GM23338 (cell line): Measurements from ENCODE around the gene NDUFB2. TPM values are rescaled to one million over a fixed set of nuclear protein-coding genes. Genes with fewer than 3 reads are reported as not detected.

Experiments
- ATAC-seq: fragments of 200-7000 bp; cut with Tn5 transposase; 3 replicates; pipeline ENCODE4 v1.9.1; 2020
- DNase-seq: peaks from one replicate; pipeline ENCODE4 v3.0.0-alpha.2; 2015; ENCODE audit warnings: low spot score
- H2AFZ ChIP-seq: fragments of 200-600 bp; sonication (generic); 2 replicates; pipeline ENCODE4 v1.8.0; 2016; ENCODE audit warnings: antibody characterized with exemption, mild to moderate bottlenecking, moderate library complexity
- H3F3A ChIP-seq: fragments of 200-600 bp; sonication (generic); replicated peaks from 2 replicates; pipeline ENCODE4 v1.8.0; 2017; ENCODE audit warnings: antibody characterized with exemption, mixed run types, low read depth
- H3K27ac ChIP-seq: fragments of 200-600 bp; sonication (generic); 2 replicates; pipeline ENCODE4 v1.6.1; 2016; ENCODE audit warnings: low read depth
- H3K27me3 ChIP-seq: fragments of 200-600 bp; sonication (generic); 2 replicates; pipeline ENCODE4 v1.8.0; 2016; ENCODE audit warnings: mild to moderate bottlenecking, mixed run types, moderate library complexity; ENCODE audit not compliant: insufficient read depth
- H3K36me3 ChIP-seq: fragments of 200-600 bp; sonication (generic); 2 replicates; pipeline ENCODE4 v1.8.0; 2016; ENCODE audit warnings: mild to moderate bottlenecking; ENCODE audit not compliant: insufficient read depth
- H3K4me1 ChIP-seq: fragments of 200-600 bp; sonication (generic); 2 replicates; pipeline ENCODE4 v1.8.0; 2016; ENCODE audit warnings: mild to moderate bottlenecking, moderate library complexity; ENCODE audit not compliant: insufficient read depth
- H3K4me2 ChIP-seq: fragments of 200-600 bp; sonication (generic); 2 replicates; pipeline ENCODE4 v1.7.1; 2017; ENCODE audit warnings: mixed run types
- H3K4me3 ChIP-seq: fragments of 200-600 bp; sonication (generic); 2 replicates; pipeline ENCODE4 v1.6.1; 2016; ENCODE audit warnings: mixed run types
- H3K79me2 ChIP-seq: fragments of 200-600 bp; sonication (generic); replicated peaks from 2 replicates; pipeline ENCODE4 v1.8.0; 2017; ENCODE audit warnings: mild to moderate bottlenecking; ENCODE audit not compliant: insufficient read depth
- H3K9me2 ChIP-seq: fragments of 200-600 bp; sonication (generic); 2 replicates; pipeline ENCODE4 v1.8.0; 2017; ENCODE audit not compliant: insufficient read depth
- H4K20me1 ChIP-seq: fragments of 200-600 bp; sonication (generic); replicated peaks from 2 replicates; pipeline ENCODE4 v1.8.0; 2017; ENCODE audit warnings: mild to moderate bottlenecking; ENCODE audit not compliant: insufficient read depth
- H3K27ac Mint-ChIP-seq: 2 replicates; pipeline ENCODE4 v1.8.0; 2020; ENCODE audit warnings: inconsistent platforms, mild to moderate bottlenecking, moderate library complexity, mixed read lengths
- H3K27me3 Mint-ChIP-seq: 3 replicates; pipeline ENCODE4 v1.8.0; 2022; ENCODE audit warnings: low read depth, mild to moderate bottlenecking, moderate library complexity, mixed read lengths, inconsistent platforms; ENCODE audit not compliant: insufficient read depth, poor library complexity
- H3K36me3 Mint-ChIP-seq: 3 replicates; pipeline ENCODE4 v1.8.0; 2021; ENCODE audit warnings: low read depth, mild to moderate bottlenecking, inconsistent platforms, moderate library complexity, mixed read lengths
- H3K4me1 Mint-ChIP-seq: 3 replicates; pipeline ENCODE4 v1.8.0; 2020; ENCODE audit warnings: mild to moderate bottlenecking, inconsistent platforms, mixed read lengths
- H3K4me3 Mint-ChIP-seq: 3 replicates; pipeline ENCODE4 v1.8.0; 2021; ENCODE audit warnings: moderate library complexity, mild to moderate bottlenecking, inconsistent platforms, mixed read lengths
- H3K9me3 Mint-ChIP-seq: 3 replicates; pipeline ENCODE4 v1.8.0; 2020; ENCODE audit warnings: moderate library complexity, mild to moderate bottlenecking, inconsistent platforms, mixed read lengths
- CREB1 ChIP-seq: fragments of 250-450 bp; sonication (Bioruptor Pico); IDR thresholded peaks from 2 replicates; pipeline ENCODE4 v1.5.0; 2020; ENCODE audit warnings: low read depth, mild to moderate bottlenecking, moderate library complexity
- EZH2 ChIP-seq: fragments of 200-600 bp; sonication (generic); IDR thresholded peaks from one replicate; pipeline ENCODE4 v1.8.0; 2017; ENCODE audit warnings: antibody characterized with exemption, mild to moderate bottlenecking, low read depth; ENCODE audit not compliant: unreplicated experiment
- EZH2phosphoT487 ChIP-seq: fragments of 200-600 bp; sonication (generic); IDR thresholded peaks from one replicate; pipeline ENCODE4 v1.8.1; 2018; ENCODE audit warnings: antibody characterized with exemption; ENCODE audit not compliant: unreplicated experiment
- JUNB ChIP-seq: IDR thresholded peaks from one replicate; pipeline ENCODE4 v1.6.1; 2016; ENCODE audit warnings: antibody characterized with exemption; ENCODE audit not compliant: unreplicated experiment
- POLR2AphosphoS5 ChIP-seq: IDR thresholded peaks from 2 replicates; pipeline ENCODE4 v1.6.1; 2016; ENCODE audit warnings: antibody characterized with exemption, low read depth
- REST ChIP-seq: IDR thresholded peaks from one replicate; pipeline ENCODE4 v1.6.1; 2018; ENCODE audit warnings: antibody characterized with exemption; ENCODE audit not compliant: unreplicated experiment
- STAT1 ChIP-seq: IDR thresholded peaks from one replicate; pipeline ENCODE4 v1.6.1; 2016; ENCODE audit warnings: antibody characterized with exemption; ENCODE audit not compliant: unreplicated experiment
- ZNF331 ChIP-seq: fragments of 250-450 bp; sonication (Bioruptor Pico); IDR thresholded peaks from 2 replicates; pipeline ENCODE4 v1.5.0; 2020; ENCODE audit warnings: low read depth, mild to moderate bottlenecking, moderate library complexity
- ZNF462 ChIP-seq: fragments of 250-450 bp; sonication (Bioruptor Pico); IDR thresholded peaks from 2 replicates; pipeline ENCODE4 v1.5.0; 2020; ENCODE audit warnings: mild to moderate bottlenecking, moderate library complexity
- polyA plus RNA-seq: library from polyadenylated mRNA; unstranded; fragments of >200 nt; fragmentation: Nextera tagmentation; extraction: Ambion mirVana; gene quantifications from 2 replicates; pipeline ENCODE4 v1.2.1, GENCODE V29; 2016
- total RNA-seq: library from RNA; depleted of rRNA; stranded (reverse); fragments of >200 nt; shearing (Covaris generic); gene quantifications from 2 replicates; pipeline ENCODE4 v1.2.3, GENCODE V29; 2014

NDUFB2 gene
- total and polyA plus RNA-seq, 2 experiments from 2014 or later = 306 to 382 TPM

GRCh38 chr7:140654109-140654387 is 42.5 kb upstream of the NDUFB2 start (continued):
- TF ChIP-seq ZNF462 (CRISPR knock-in tag) (no peak), EZH2 (no peak), POLR2AphosphoS5 (no peak), ZNF331 (no peak), STAT1 (no peak), JUNB (no peak), EZH2phosphoT487 (no peak)

GRCh38 chr7:140654661-140655060 is 41.8 kb upstream of the NDUFB2 start:
- H3K9me3 Mint-ChIP-seq = peaks cover 3% of the 10 kb centered on the region; the same call in 1 of the 3 replicates
- H3F3A ChIP-seq = no peaks in the 10 kb centered on the region
- no peaks in the 10 kb centered on the region for H3K9me2 ChIP-seq
- H3K79me2 ChIP-seq = no peaks in the 10 kb centered on the region
- H3K27me3 Mint-ChIP-seq = peaks cover 16% of the 10 kb centered on the region
- ATAC-seq (no peak), DNase-seq (no peak)
- H3K4me3 ChIP-seq = no peak overlapping the region
- H3K27me3 ChIP-seq = no peaks in the 10 kb centered on the region
- no peak overlapping the region for H3K4me3 Mint-ChIP-seq
- H3K4me1 Mint-ChIP-seq = peaks cover 9% of the 10 kb centered on the region
- no peaks in the 10 kb centered on the region for H3K36me3 Mint-ChIP-seq
- H4K20me1 ChIP-seq = no peaks in the 10 kb centered on the region
- no peak overlapping the region for H3K27ac ChIP-seq
- no peak overlapping the region for H3K27ac Mint-ChIP-seq
- no peak overlapping the region for H2AFZ ChIP-seq
- no peak overlapping the region for H3K4me2 ChIP-seq
- H3K36me3 ChIP-seq = no peaks in the 10 kb centered on the region
- H3K4me1 ChIP-seq = no peaks in the 10 kb centered on the region
- TF ChIP-seq POLR2AphosphoS5 (no peak), STAT1 (no peak), JUNB (no peak), REST (no peak), CREB1 (CRISPR knock-in tag) (no peak), ZNF331 (no peak)
